SK-N-MC (cell line): ENCODE results near the gene FAM120A.

Source experiments
- EZH2 ChIP-seq: fragments of 200-600 bp; sonication (generic); IDR thresholded peaks from one replicate; pipeline ENCODE4 v1.6.1; 2017; ENCODE audit warnings: antibody characterized with exemption
- POLR2AphosphoS5 ChIP-seq: IDR thresholded peaks from 2 replicates; pipeline ENCODE4 v1.6.1; 2012; ENCODE audit warnings: mild to moderate bottlenecking, low read depth, low read length, borderline replicate concordance

DNA sequence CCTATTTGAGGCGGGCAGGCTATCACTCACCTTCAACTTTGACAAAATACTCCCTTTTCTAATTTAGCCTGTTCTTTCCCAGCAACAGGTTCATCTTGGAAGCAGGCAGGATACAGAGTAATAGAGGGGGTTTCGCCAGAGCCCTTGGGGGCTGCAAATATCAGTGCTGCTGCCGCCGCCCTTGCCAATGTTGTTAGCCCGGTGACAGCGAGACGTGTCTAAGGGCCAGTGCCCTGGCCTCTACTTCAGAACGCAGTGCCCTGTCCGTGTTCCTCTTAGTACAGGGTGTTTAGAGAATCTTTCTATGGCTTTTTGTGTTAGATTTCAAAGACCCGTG lies 1.2 kb downstream of the FAM120A start:
- TF ChIP-seq EZH2: no peak
- no peak for TF ChIP-seq POLR2AphosphoS5
